K562 (cell line): ENCODE data around the gene SGPP1. TPM values are rescaled to one million over a fixed set of nuclear protein-coding genes. Genes with fewer than 3 reads are reported as not detected.

Experiments used
- ATAC-seq: fragments of 200-7000 bp; cut with Tn5 transposase; 3 replicates; pipeline ENCODE4 v1.9.1; 2020; ENCODE audit warnings: moderate library complexity
- BruUV-seq: library from RNA; stranded (reverse); fragments of 400-500 nt; replicated peaks from 2 replicates; lab custom pipeline; 2021; lab: Mats Ljungman, UMichigan
- CTCF ChIA-PET: fragments of 300-600 bp; formaldehyde crosslinking; extraction: SDS; loops from one replicate; lab custom pipeline; 2021; ENCODE audit warnings: low intra/inter-chr PET ratio; lab: Yijun Ruan, JAX
- POLR2A ChIA-PET: fragments of 300-600, 350-650 bp; sonication (Branson Sonifier 250); formaldehyde crosslinking; extraction: SDS; loops from one replicate; lab custom pipeline; 2021; ENCODE audit warnings: antibody characterized with exemption, inconsistent platforms; lab: Yijun Ruan, JAX
- DNase-seq, 4 experiments: peaks; one replicate each; pipeline versions ENCODE4 v3.0.0 to v3.0.0-alpha.2; 2011 to 2018; ENCODE audit warnings: low spot score in 3 of 4, mixed read lengths in 3 of 4; ENCODE audit errors: extremely low read depth in 1 of 4
- FAIRE-seq: peaks from 2 replicates; lab custom pipeline; 2011; peaks lifted over from hg19 to GRCh38; lab: Jason Lieb, UNC
- H2AFZ ChIP-seq: 2 replicates; pipeline ENCODE4 v1.6.0; 2011; ENCODE audit warnings: low read depth, low read length, control low read depth, inconsistent platforms
- H3K27ac ChIP-seq: fragments of 200-600 bp; 3 replicates; pipeline ENCODE4 v1.8.0; 2011; ENCODE audit warnings: low read depth, mild to moderate bottlenecking, control low read depth, inconsistent platforms, low read length, moderate library complexity, mixed read lengths; ENCODE audit errors: extremely low read depth
- H3K27me3 ChIP-seq, 2 experiments: fragments of 300-600 bp in 1 of 2; 2 replicates in 1 of 2; 3 replicates in 1 of 2; pipeline versions ENCODE4 v1.6.0 to v1.8.0; 2011; ENCODE audit warnings: inconsistent platforms in 2 of 2, low read length in 2 of 2, mild to moderate bottlenecking in 1 of 2, mixed read lengths in 1 of 2, moderate library complexity in 1 of 2; ENCODE audit not compliant: control insufficient read depth in 2 of 2, insufficient read depth in 2 of 2
- H3K36me3 ChIP-seq: fragments of 300-600 bp; 3 replicates; pipeline ENCODE4 v1.8.0; 2011; ENCODE audit warnings: mild to moderate bottlenecking, low read length, inconsistent platforms; ENCODE audit not compliant: control insufficient read depth, insufficient read depth
- H3K4me1 ChIP-seq, 2 experiments: fragments of 200-600 bp in 1 of 2; replicated peaks in 1 of 2; 2 replicates in 1 of 2; 3 replicates in 1 of 2; pipeline versions ENCODE4 v1.5.1 to v1.8.0; 2011; ENCODE audit warnings: inconsistent platforms in 2 of 2, low read length in 2 of 2, mild to moderate bottlenecking in 1 of 2, mixed read lengths in 1 of 2, moderate library complexity in 1 of 2; ENCODE audit not compliant: control insufficient read depth in 2 of 2, insufficient read depth in 2 of 2
- H3K4me2 ChIP-seq: 2 replicates; pipeline ENCODE4 v1.6.1; 2011; ENCODE audit warnings: low read length, control low read depth, inconsistent platforms, mixed read lengths; ENCODE audit not compliant: insufficient read depth
- H3K4me3 ChIP-seq: fragments of 200-600 bp; sonication (generic), shearing (Covaris generic); 2 replicates; pipeline ENCODE4 v1.5.1; 2016; ENCODE audit warnings: control low read depth, inconsistent platforms
- H3K79me2 ChIP-seq: fragments of 200-600 bp; 3 replicates; pipeline ENCODE4 v1.8.0; 2011; ENCODE audit warnings: low read length, inconsistent platforms; ENCODE audit not compliant: control insufficient read depth, insufficient read depth
- H3K9ac ChIP-seq, 2 experiments: 2 replicates each; pipeline versions ENCODE4 v1.6.0 to v1.6.1; 2011; ENCODE audit warnings: low read depth in 2 of 2, low read length in 2 of 2, control low read depth in 1 of 2, inconsistent platforms in 1 of 2, mild to moderate bottlenecking in 1 of 2, mixed read lengths in 1 of 2; ENCODE audit not compliant: insufficient read depth in 1 of 2
- H3K9me1 ChIP-seq: one replicate; pipeline ENCODE4 v1.6.0; 2011; ENCODE audit warnings: inconsistent platforms, mild to moderate bottlenecking, low read length, moderate library complexity; ENCODE audit not compliant: control insufficient read depth, insufficient read depth
- H3K9me3 ChIP-seq: replicated peaks from 2 replicates; pipeline ENCODE4 v1.5.1; 2011; ENCODE audit warnings: low read depth, low read length, inconsistent platforms; ENCODE audit not compliant: control insufficient read depth, insufficient read depth
- H4K20me1 ChIP-seq: replicated peaks from 2 replicates; pipeline ENCODE4 v1.6.1; 2011; ENCODE audit warnings: low read length, inconsistent platforms, mixed read lengths; ENCODE audit not compliant: control insufficient read depth, insufficient read depth
- C11orf30 ChIP-seq: fragments of 450-650 bp; IDR thresholded peaks from 2 replicates; pipeline ENCODE4 v1.6.1; 2016; ENCODE audit warnings: low read depth, mild to moderate bottlenecking
- FOXA3 ChIP-seq, 2 experiments: fragments of 450-650 bp in 1 of 2; sonication (generic) in 1 of 2; formaldehyde crosslinking; IDR thresholded peaks in 1 of 2; conservative IDR thresholded peaks in 1 of 2; 2 replicates each; pipeline versions ENCODE4 v1.4.0 to v1.8.0; 2020 to 2022; ENCODE audit warnings: mild to moderate bottlenecking in 2 of 2, missing genetic modification reagents in 1 of 2
- MCM3 ChIP-seq: fragments of 450-650 bp; IDR thresholded peaks from 2 replicates; pipeline ENCODE4 v1.6.1; 2016
- RCOR1 ChIP-seq, 2 experiments: IDR thresholded peaks; 2 replicates each; pipeline ENCODE4 v1.6.1; 2012; ENCODE audit warnings: low read depth in 2 of 2, low read length in 2 of 2, borderline replicate concordance in 1 of 2, improper control_type of control experiment in 1 of 2
- SMARCC2 ChIP-seq: fragments of 450-650 bp; IDR thresholded peaks from 2 replicates; pipeline ENCODE4 v1.6.1; 2017; ENCODE audit warnings: antibody characterized with exemption, moderate library complexity, mild to moderate bottlenecking, low read depth
- SUPT5H ChIP-seq: fragments of 450-650 bp; IDR thresholded peaks from 2 replicates; pipeline ENCODE4 v1.6.1; 2016
- TFAP4 ChIP-seq: sonication (generic); formaldehyde crosslinking; IDR thresholded peaks from 2 replicates; pipeline ENCODE4 v1.8.0; 2022; ENCODE audit warnings: missing genetic modification reagents, mild to moderate bottlenecking, moderate library complexity, borderline replicate concordance
- WGBS: fragments of 100-300 bp; shearing (Covaris generic); methylation state at CpG from one replicate; pipeline ENCODE4 v1.1.6; 2016; ENCODE audit warnings: low coverage, mixed read lengths; ENCODE audit not compliant: insufficient coverage; ENCODE audit errors: missing lambda C conversion rate; 5-methylcytosine and 5-hydroxymethylcytosine counted together
- in situ Hi-C: fragments of 300-500 bp; cut with MboI; formaldehyde crosslinking; loops from 4 replicates; pipeline ENCODE4 v1.15.0; 2018; ENCODE audit warnings: inconsistent platforms, mixed read lengths
- intact Hi-C: fragments of 100-400 bp; cut with micrococcal nuclease; formaldehyde crosslinking; loops from 2 replicates; pipeline ENCODE4 v1.14.2; 2022
- polyA plus RNA-seq, 8 experiments: library from polyadenylated mRNA; depleted of rRNA in 4 of 8; stranded (reverse) in 5 of 8; unstranded in 3 of 8; fragments of >200 nt; fragmentation: Nextera tagmentation in 2 of 8; fragmentation: Illumina TruSeq in 1 of 8; extraction: Ambion mirVana in 2 of 8; extraction: Trizol in 1 of 8; gene quantifications; 2 replicates each; pipeline versions ENCODE4 v1.2.1 to v1.2.3, GENCODE V29; 2011 to 2014; ENCODE audit warnings: inconsistent platforms in 1 of 8, missing spikeins in 1 of 8
- total RNA-seq, 7 experiments: library from RNA; depleted of rRNA in 6 of 7; stranded (reverse); fragments of >200 nt in 6 of 7; fragmentation: Illumina TruSeq in 2 of 7; extraction: Trizol in 2 of 7; gene quantifications; 2 replicates each; pipeline versions ENCODE4 v1.2.1 to v1.2.3, GENCODE V29; 2011 to 2021; ENCODE audit warnings: low replicate concordance in 1 of 7
- TF ChIP-seq, protein P1 (sequence below): fragments of 250-450 bp; sonication (Bioruptor Pico); IDR thresholded peaks from 2 replicates; pipeline ENCODE4 v1.4.0; 2020; ENCODE audit warnings: mild to moderate bottlenecking, moderate library complexity
- TF ChIP-seq, protein P2 (sequence below): sonication (generic); formaldehyde crosslinking; IDR thresholded peaks from 2 replicates; pipeline ENCODE4 v1.8.1; 2023; ENCODE audit warnings: mild to moderate bottlenecking, missing genetic modification reagents

The SGPP1 gene
- total and polyA plus RNA-seq, 9 of the 15 experiments (the other 6 are each of a cell fraction or from before 2014, with no cell fraction given): 2.2 to 7.3 (median 5.6) TPM

GRCh38 chr14:63730659-63731058, 2.8 kb upstream of the SGPP1 start:
- H3K4me2 ChIP-seq: no peak overlapping the region
- BruUV-seq: no TSS peak
- intact Hi-C loops (no loop called here), in situ Hi-C loops (no loop called here)
- no peaks in the 10 kb centered on the region for H4K20me1 ChIP-seq
- TF ChIP-seq RCOR1 (IDR thresholded peaks at IDR 0.05; ENCODE audit: borderline replicate concordance in 1 of 2, low read depth in 2 of 2, low read length in 2 of 2): 0 out of 4 replicates have a peak, but pooled peaks of 1 of the 2 experiments have one; percentile 10
- TF ChIP-seq FOXA3 (CRISPR knock-in tag; conservative IDR thresholded peaks at IDR 0.05 in 1 of 2, IDR thresholded peaks at IDR 0.05 in 1 of 2): no peak
- no peak for TF ChIP-seq MCM3
- CTCF ChIA-PET: no interaction called here
- POLR2A ChIA-PET: no interaction called here
- no peak for ATAC-seq
- FAIRE-seq: no peak
- H2AFZ ChIP-seq: no peak overlapping the region
- H3K36me3 ChIP-seq: no peaks in the 10 kb centered on the region
- no peak overlapping the region for H3K4me3 ChIP-seq
- no peaks in the 10 kb centered on the region for H3K9me3 ChIP-seq
- no peaks in the 10 kb centered on the region for H3K27me3 ChIP-seq
- DNase-seq: no peak
- peaks cover 0 to 11% of the 10 kb centered on the region in 2 experiments; a peak in 2 of 5 replicates for H3K4me1 ChIP-seq
- H3K79me2 ChIP-seq: peaks cover 18% of the 10 kb centered on the region
- H3K9ac ChIP-seq: no peak overlapping the region
- H3K27ac ChIP-seq: no peak overlapping the region
- 0% methylated on average over 1 of the region's 3 CpGs for WGBS
- H3K9me1 ChIP-seq: no peaks in the 10 kb centered on the region

- peak overlapping the region; percentile 69 to 97 for H3K9ac ChIP-seq
- ChIA-PET CTCF (interaction anchor here (1.6 kb wide), 1 partner anchor 42 kb away, joined by 6 read pairs; no protein-coding TSS in a partner anchor), POLR2A (interaction anchor here (0.7 to 0.9 kb wide), 2 partner anchors 10 to 17 kb away, joined by 3 to 4 read pairs; no protein-coding TSS in a partner anchor)
- no peaks in the 10 kb centered on the region for H4K20me1 ChIP-seq
- no peaks in the 10 kb centered on the region for H3K9me1 ChIP-seq
- H3K9me3 ChIP-seq: no peaks in the 10 kb centered on the region
- no peak for FAIRE-seq
- under 1% methylated on average over 33 of the region's 45 CpGs for WGBS
- ATAC-seq: peak; percentile 80
- in situ Hi-C loops: no loop called here
- H2AFZ ChIP-seq: peak overlapping the region; percentile 85
- peak; percentile 5 to 41 (median 20) for DNase-seq
- intact Hi-C loops: loop anchor here (2.0 kb wide), 1 partner anchor 84 kb away; no protein-coding TSS in a partner anchor
- no peaks in the 10 kb centered on the region for H3K27me3 ChIP-seq
- H3K4me1 ChIP-seq: peaks cover 0 to 11% of the 10 kb centered on the region in 2 experiments; a peak in 2 of 5 replicates
- peaks cover 32% of the 10 kb centered on the region for H3K79me2 ChIP-seq
- peak overlapping the region; percentile 89 for H3K4me2 ChIP-seq
- H3K4me3 ChIP-seq: peak overlapping the region; percentile 88
- H3K36me3 ChIP-seq: no peaks in the 10 kb centered on the region
- no TSS peak for BruUV-seq
- H3K27ac ChIP-seq: peak overlapping the region; percentile 66
- TF ChIP-seq SMARCC2: no peak
- TF ChIP-seq, protein P1, sequence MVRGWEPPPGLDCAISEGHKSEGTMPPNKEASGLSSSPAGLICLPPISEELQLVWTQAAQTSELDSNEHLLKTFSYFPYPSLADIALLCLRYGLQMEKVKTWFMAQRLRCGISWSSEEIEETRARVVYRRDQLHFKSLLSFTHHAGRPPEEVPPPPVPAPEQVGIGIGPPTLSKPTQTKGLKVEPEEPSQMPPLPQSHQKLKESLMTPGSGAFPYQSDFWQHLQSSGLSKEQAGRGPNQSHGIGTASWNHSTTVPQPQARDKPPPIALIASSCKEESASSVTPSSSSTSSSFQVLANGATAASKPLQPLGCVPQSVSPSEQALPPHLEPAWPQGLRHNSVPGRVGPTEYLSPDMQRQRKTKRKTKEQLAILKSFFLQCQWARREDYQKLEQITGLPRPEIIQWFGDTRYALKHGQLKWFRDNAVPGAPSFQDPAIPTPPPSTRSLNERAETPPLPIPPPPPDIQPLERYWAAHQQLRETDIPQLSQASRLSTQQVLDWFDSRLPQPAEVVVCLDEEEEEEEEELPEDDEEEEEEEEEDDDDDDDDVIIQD: no peak
- no peak for TF ChIP-seq C11orf30
- TF ChIP-seq TFAP4 (CRISPR knock-in tag): peak; percentile 68; the same call in 1 of the 2 replicates
- no peak for TF ChIP-seq SUPT5H
- TF ChIP-seq, protein P2, sequence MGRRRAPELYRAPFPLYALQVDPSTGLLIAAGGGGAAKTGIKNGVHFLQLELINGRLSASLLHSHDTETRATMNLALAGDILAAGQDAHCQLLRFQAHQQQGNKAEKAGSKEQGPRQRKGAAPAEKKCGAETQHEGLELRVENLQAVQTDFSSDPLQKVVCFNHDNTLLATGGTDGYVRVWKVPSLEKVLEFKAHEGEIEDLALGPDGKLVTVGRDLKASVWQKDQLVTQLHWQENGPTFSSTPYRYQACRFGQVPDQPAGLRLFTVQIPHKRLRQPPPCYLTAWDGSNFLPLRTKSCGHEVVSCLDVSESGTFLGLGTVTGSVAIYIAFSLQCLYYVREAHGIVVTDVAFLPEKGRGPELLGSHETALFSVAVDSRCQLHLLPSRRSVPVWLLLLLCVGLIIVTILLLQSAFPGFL (CRISPR knock-in tag): no peak
Measured at GRCh38 chr14:63727231-63727735, 582 bp downstream of the SGPP1 start.
